HepG2 (cell line): Measurements from ENCODE around the gene ATP4B. TPM values are rescaled to one million over a fixed set of nuclear protein-coding genes. Genes with fewer than 3 reads are reported as not detected.

Experiments used
- ATAC-seq: fragments of 200-7000 bp; cut with Tn5 transposase; 3 replicates; pipeline ENCODE4 v1.9.1; 2020; ENCODE audit warnings: mild to moderate bottlenecking, moderate library complexity
- BruUV-seq: library from RNA; stranded (reverse); fragments of 400-500 nt; replicated peaks from 2 replicates; lab custom pipeline; 2021; lab: Mats Ljungman, UMichigan
- CTCF ChIA-PET: fragments of 300-600 bp; formaldehyde crosslinking; extraction: SDS; loops from one replicate; lab custom pipeline; 2021; ENCODE audit warnings: low total read pairs, inconsistent platforms, low intra/inter-chr PET ratio; lab: Yijun Ruan, JAX
- POLR2A ChIA-PET: fragments of 350-600 bp; sonication (Branson Sonifier 250); formaldehyde crosslinking; loops from one replicate; lab custom pipeline; 2020; ENCODE audit warnings: antibody characterized with exemption, inconsistent platforms; lab: Yijun Ruan, JAX
- DNase-seq: peaks from one replicate; pipeline ENCODE4 v3.0.0-alpha.2; 2015; ENCODE audit warnings: low spot score
- FAIRE-seq: peaks from 3 replicates; lab custom pipeline; 2011; peaks lifted over from hg19 to GRCh38; lab: Jason Lieb, UNC
- H2AFZ ChIP-seq: one replicate; pipeline ENCODE4 v1.6.1; 2011; ENCODE audit warnings: low read length, inconsistent platforms
- H3K27ac ChIP-seq: fragments of 300-600 bp; 3 replicates; pipeline ENCODE4 v1.8.0; 2011; ENCODE audit warnings: mixed run types, mild to moderate bottlenecking, mixed read lengths, low read length, inconsistent platforms; ENCODE audit not compliant: insufficient read depth; ENCODE audit errors: extremely low read length
- H3K27me3 ChIP-seq, 2 experiments: fragments of 200-600 bp in 1 of 2; 2 replicates in 1 of 2; 3 replicates in 1 of 2; pipeline versions ENCODE4 v1.6.0 to v1.8.0; 2011; ENCODE audit warnings: low read length in 2 of 2, mild to moderate bottlenecking in 2 of 2, moderate library complexity in 2 of 2, inconsistent platforms in 1 of 2; ENCODE audit not compliant: insufficient read depth in 2 of 2, control insufficient read depth in 1 of 2
- H3K36me3 ChIP-seq, 2 experiments: fragments of 200-600 bp in 1 of 2; replicated peaks in 1 of 2; 2 replicates in 1 of 2; 3 replicates in 1 of 2; pipeline versions ENCODE4 v1.5.1 to v1.8.0; 2011; ENCODE audit warnings: low read length in 2 of 2, inconsistent platforms in 1 of 2; ENCODE audit not compliant: insufficient read depth in 2 of 2, control insufficient read depth in 1 of 2
- H3K4me1 ChIP-seq: 2 replicates; pipeline ENCODE4 v1.5.1; 2012; ENCODE audit warnings: low read length, inconsistent platforms; ENCODE audit not compliant: insufficient read depth
- H3K4me2 ChIP-seq: 2 replicates; pipeline ENCODE4 v1.6.0; 2011; ENCODE audit warnings: low read depth, low read length, inconsistent platforms
- H3K4me3 ChIP-seq, 3 experiments: fragments of 200-600 bp in 1 of 3; sonication (generic), shearing (Covaris generic) in 1 of 3; replicated peaks in 1 of 3; 2 replicates each; pipeline ENCODE4 v1.5.1; 2011 to 2016; ENCODE audit warnings: low read length in 3 of 3, inconsistent platforms in 2 of 3, low read depth in 2 of 3, mild to moderate bottlenecking in 2 of 3, control low read depth in 1 of 3, mixed read lengths in 1 of 3; ENCODE audit not compliant: insufficient read depth in 1 of 3
- H3K79me2 ChIP-seq: one replicate; pipeline ENCODE4 v1.6.1; 2011; ENCODE audit warnings: low read length, inconsistent platforms; ENCODE audit not compliant: insufficient read depth
- H3K9ac ChIP-seq: 2 replicates; pipeline ENCODE4 v1.6.0; 2011; ENCODE audit warnings: mild to moderate bottlenecking, low read depth, low read length, inconsistent platforms; ENCODE audit not compliant: insufficient read depth
- H3K9me3 ChIP-seq: 2 replicates; pipeline ENCODE4 v1.5.1; 2012; ENCODE audit warnings: mild to moderate bottlenecking, low read length
- H4K20me1 ChIP-seq: 2 replicates; pipeline ENCODE4 v1.6.0; 2011; ENCODE audit warnings: inconsistent platforms, mild to moderate bottlenecking, low read length, moderate library complexity; ENCODE audit not compliant: insufficient read depth
- BCL6 ChIP-seq: IDR thresholded peaks from 2 replicates; pipeline ENCODE4 v1.6.1; 2016; ENCODE audit warnings: missing genetic modification reagents, missing compliant biosample characterization
- ZFYVE20 ChIP-seq: sonication (generic); formaldehyde crosslinking; IDR thresholded peaks from 2 replicates; pipeline ENCODE4 v1.8.0; 2023; ENCODE audit warnings: low read depth, mild to moderate bottlenecking, moderate library complexity, missing genetic modification reagents, borderline replicate concordance
- WGBS: methylation state at CpG from one replicate; pipeline ENCODE4 v1.1.6; 2017; ENCODE audit warnings: low lambda C conversion rate; 5-methylcytosine and 5-hydroxymethylcytosine counted together
- in situ Hi-C: cut with HindIII; loops from 2 replicates; pipeline ENCODE4 v1.10.0; 2017; ENCODE audit warnings: low pct_unique_long_range_greater_than_20kb; ENCODE audit not compliant: extremely low pct_ligation_motif_present
- intact Hi-C: fragments of 100-400 bp; cut with micrococcal nuclease; formaldehyde crosslinking; loops from one replicate; pipeline ENCODE4 v1.10.0; 2022; ENCODE audit not compliant: unreplicated experiment
- polyA plus RNA-seq, 8 experiments: library from polyadenylated mRNA; depleted of rRNA in 3 of 8; stranded (reverse) in 7 of 8; unstranded in 1 of 8; fragments of >200 nt; fragmentation: Illumina TruSeq in 4 of 8; extraction: Trizol in 4 of 8; gene quantifications; 2 replicates each; pipeline versions ENCODE4 v1.2.1 to v1.2.3, GENCODE V29; 2011 to 2016; ENCODE audit warnings: low read depth in 4 of 8, missing spikeins in 1 of 8, mixed read lengths in 1 of 8; ENCODE audit not compliant: insufficient read depth in 1 of 8
- total RNA-seq, 5 experiments: library from RNA; depleted of rRNA; stranded (reverse); fragments of >200 nt; fragmentation: Illumina TruSeq; extraction: Trizol; gene quantifications; 2 replicates each; pipeline ENCODE4 v1.2.3, GENCODE V29; 2016; ENCODE audit warnings: low read depth in 1 of 5
- TF ChIP-seq, protein P1 (sequence below): sonication (generic); formaldehyde crosslinking; IDR thresholded peaks from 2 replicates; pipeline ENCODE4 v1.4.0; 2020; ENCODE audit warnings: missing genetic modification reagents
- TF ChIP-seq, protein P2 (sequence below): IDR thresholded peaks from 2 replicates; pipeline ENCODE4 v1.6.1; 2012; ENCODE audit warnings: low read length, improper control_type of control experiment

The ATP4B gene
- total and polyA plus RNA-seq, 2 of the 13 experiments (the other 11 are each of a cell fraction or from before 2014, with no cell fraction given) = not detected

DNA sequence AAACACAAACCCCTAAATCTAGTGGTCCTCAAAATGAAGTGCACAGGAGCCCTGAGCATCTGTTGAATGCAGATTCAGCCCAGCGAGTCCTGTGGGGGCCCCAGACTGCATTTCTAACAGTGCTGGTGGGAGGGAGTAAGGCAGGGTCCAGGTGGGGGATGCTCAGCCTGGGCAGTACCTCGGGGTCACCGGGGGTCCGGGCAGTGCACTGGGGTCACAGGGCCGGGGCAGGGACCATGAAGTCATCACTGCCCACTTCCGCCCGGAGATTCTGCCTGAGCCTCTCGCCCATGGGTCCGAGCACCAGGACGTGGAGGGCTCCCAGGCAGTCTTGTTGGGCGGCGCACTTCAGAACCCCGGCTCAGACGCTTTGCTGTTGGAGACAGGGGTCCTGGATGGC, 838 bp upstream of the ATP4B start:
- no peaks in the 10 kb centered on the region for H4K20me1 ChIP-seq
- no peak overlapping the region for H3K27ac ChIP-seq
- H3K36me3 ChIP-seq = no peaks in the 10 kb centered on the region
- no peaks in the 10 kb centered on the region for H3K79me2 ChIP-seq
- no TSS peak for BruUV-seq
- in situ Hi-C loops = no loop called here
- ChIA-PET CTCF (no interaction called here), POLR2A (no interaction called here)
- FAIRE-seq (no peak), ATAC-seq (no peak), DNase-seq (no peak)
- peaks cover 0 to 24% of the 10 kb centered on the region in 2 experiments; a peak in 4 of 5 replicates for H3K27me3 ChIP-seq
- no peak overlapping the region for H2AFZ ChIP-seq
- 0% methylated on average over 3 of the region's 14 CpGs for WGBS
- no peak overlapping the region for H3K9ac ChIP-seq
- TF ChIP-seq ZFYVE20 (CRISPR knock-in tag) = no peak
- peaks cover 6% of the 10 kb centered on the region; the same call in 1 of the 2 replicates for H3K4me1 ChIP-seq
- H3K9me3 ChIP-seq = no peaks in the 10 kb centered on the region
- no peak overlapping the region for H3K4me2 ChIP-seq
- intact Hi-C loops = no loop called here
- H3K4me3 ChIP-seq = no peak overlapping the region

DNA sequence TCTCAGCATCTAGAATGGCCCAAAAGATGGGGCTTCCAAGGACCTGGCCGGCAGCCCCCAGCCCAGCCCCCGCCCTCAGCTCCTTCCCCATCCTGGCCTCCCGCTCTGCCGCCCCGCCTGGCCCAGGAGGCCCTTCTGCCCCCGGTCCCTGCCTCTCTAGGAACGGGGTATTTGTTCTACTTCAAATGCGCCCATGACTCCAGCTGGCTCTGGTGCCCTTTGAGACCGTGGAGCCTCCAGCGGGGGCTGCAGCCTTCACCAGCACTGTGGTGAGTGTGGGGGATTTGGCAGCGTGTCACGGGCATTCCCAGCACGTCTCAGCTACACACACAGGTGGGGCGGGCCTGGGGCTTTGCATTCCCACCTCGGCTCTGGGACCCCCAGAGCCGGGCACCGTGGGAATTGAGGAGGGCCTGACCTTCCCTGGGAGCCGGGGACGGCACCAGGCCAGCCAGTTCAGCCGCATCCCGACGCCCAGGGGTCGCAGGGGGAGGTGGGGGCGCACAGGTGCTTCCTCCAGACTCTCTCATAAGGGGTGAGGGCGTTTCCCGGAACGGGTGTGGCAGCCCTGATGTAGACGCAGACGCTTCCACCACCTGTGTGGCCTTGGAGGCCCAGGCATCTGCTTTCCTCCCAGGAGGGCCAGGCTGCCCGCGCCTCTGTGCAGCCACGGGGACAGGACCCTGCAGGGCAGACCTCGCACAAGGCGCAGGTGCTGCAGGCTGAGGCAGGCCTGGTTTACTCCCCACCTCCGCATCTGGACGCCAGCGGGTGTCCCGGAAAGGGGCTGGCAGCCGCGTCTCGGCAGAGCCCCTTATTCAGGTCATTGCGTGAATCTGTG, 947 bp downstream of the ATP4B start:
- POLR2A ChIA-PET = no interaction called here
- ATAC-seq (peak; percentile 6; the same call in 1 of the 3 replicates), DNase-seq (no peak), FAIRE-seq (no peak)
- no peak overlapping the region for H3K27ac ChIP-seq
- no TSS peak for BruUV-seq
- H3K4me1 ChIP-seq = peaks cover 6% of the 10 kb centered on the region; the same call in 1 of the 2 replicates
- peak; percentile 83 for TF ChIP-seq BCL6 (CRISPR knock-in tag)
- TF ChIP-seq, protein P1, sequence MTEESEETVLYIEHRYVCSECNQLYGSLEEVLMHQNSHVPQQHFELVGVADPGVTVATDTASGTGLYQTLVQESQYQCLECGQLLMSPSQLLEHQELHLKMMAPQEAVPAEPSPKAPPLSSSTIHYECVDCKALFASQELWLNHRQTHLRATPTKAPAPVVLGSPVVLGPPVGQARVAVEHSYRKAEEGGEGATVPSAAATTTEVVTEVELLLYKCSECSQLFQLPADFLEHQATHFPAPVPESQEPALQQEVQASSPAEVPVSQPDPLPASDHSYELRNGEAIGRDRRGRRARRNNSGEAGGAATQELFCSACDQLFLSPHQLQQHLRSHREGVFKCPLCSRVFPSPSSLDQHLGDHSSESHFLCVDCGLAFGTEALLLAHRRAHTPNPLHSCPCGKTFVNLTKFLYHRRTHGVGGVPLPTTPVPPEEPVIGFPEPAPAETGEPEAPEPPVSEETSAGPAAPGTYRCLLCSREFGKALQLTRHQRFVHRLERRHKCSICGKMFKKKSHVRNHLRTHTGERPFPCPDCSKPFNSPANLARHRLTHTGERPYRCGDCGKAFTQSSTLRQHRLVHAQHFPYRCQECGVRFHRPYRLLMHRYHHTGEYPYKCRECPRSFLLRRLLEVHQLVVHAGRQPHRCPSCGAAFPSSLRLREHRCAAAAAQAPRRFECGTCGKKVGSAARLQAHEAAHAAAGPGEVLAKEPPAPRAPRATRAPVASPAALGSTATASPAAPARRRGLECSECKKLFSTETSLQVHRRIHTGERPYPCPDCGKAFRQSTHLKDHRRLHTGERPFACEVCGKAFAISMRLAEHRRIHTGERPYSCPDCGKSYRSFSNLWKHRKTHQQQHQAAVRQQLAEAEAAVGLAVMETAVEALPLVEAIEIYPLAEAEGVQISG (CRISPR knock-in tag) = peak; percentile 54; the same call in 1 of the 2 replicates
- TF ChIP-seq, protein P2, sequence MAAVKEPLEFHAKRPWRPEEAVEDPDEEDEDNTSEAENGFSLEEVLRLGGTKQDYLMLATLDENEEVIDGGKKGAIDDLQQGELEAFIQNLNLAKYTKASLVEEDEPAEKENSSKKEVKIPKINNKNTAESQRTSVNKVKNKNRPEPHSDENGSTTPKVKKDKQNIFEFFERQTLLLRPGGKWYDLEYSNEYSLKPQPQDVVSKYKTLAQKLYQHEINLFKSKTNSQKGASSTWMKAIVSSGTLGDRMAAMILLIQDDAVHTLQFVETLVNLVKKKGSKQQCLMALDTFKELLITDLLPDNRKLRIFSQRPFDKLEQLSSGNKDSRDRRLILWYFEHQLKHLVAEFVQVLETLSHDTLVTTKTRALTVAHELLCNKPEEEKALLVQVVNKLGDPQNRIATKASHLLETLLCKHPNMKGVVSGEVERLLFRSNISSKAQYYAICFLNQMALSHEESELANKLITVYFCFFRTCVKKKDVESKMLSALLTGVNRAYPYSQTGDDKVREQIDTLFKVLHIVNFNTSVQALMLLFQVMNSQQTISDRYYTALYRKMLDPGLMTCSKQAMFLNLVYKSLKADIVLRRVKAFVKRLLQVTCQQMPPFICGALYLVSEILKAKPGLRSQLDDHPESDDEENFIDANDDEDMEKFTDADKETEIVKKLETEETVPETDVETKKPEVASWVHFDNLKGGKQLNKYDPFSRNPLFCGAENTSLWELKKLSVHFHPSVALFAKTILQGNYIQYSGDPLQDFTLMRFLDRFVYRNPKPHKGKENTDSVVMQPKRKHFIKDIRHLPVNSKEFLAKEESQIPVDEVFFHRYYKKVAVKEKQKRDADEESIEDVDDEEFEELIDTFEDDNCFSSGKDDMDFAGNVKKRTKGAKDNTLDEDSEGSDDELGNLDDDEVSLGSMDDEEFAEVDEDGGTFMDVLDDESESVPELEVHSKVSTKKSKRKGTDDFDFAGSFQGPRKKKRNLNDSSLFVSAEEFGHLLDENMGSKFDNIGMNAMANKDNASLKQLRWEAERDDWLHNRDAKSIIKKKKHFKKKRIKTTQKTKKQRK = no peak
- no peak overlapping the region for H3K4me3 ChIP-seq
- intact Hi-C loops (no loop called here), in situ Hi-C loops (no loop called here)
- H2AFZ ChIP-seq = no peak overlapping the region
- no peaks in the 10 kb centered on the region for H3K36me3 ChIP-seq
- H3K4me2 ChIP-seq = no peak overlapping the region
- peaks cover 0 to 20% of the 10 kb centered on the region in 2 experiments; a peak in 3 of 5 replicates for H3K27me3 ChIP-seq
- no peaks in the 10 kb centered on the region for H3K79me2 ChIP-seq
- no peak overlapping the region for H3K9ac ChIP-seq
- H4K20me1 ChIP-seq = no peaks in the 10 kb centered on the region
- CTCF ChIA-PET = no interaction called here
- H3K9me3 ChIP-seq = no peaks in the 10 kb centered on the region
- 45% methylated on average over 8 of the region's 42 CpGs for WGBS
